Suprapubic skin (tissue), 3 donors: Measurements from ENCODE around the gene PYROXD2.

Source experiments
- EP300 ChIP-seq: sonication (generic); formaldehyde crosslinking; IDR thresholded peaks from one replicate; pipeline ENCODE4 v1.6.1; 2017; ENCODE audit warnings: antibody characterized with exemption
- POLR2A ChIP-seq, 2 donors: fragments of 450-650 bp; IDR thresholded peaks; one replicate each; pipeline ENCODE4 v1.6.1; 2017; ENCODE audit warnings: antibody characterized with exemption in 2 of 2, mild to moderate bottlenecking in 2 of 2, moderate library complexity in 2 of 2
- TF ChIP-seq, protein P1 (sequence below), 2 donors: fragments of 200-600 bp in 1 of 2; fragments of 450-650 bp in 1 of 2; sonication (generic) in 1 of 2; IDR thresholded peaks; one replicate each; pipeline ENCODE4 v1.5.1; 2016 to 2019; ENCODE audit warnings: antibody characterized with exemption in 2 of 2, mild to moderate bottlenecking in 1 of 2, moderate library complexity in 1 of 2

DNA sequence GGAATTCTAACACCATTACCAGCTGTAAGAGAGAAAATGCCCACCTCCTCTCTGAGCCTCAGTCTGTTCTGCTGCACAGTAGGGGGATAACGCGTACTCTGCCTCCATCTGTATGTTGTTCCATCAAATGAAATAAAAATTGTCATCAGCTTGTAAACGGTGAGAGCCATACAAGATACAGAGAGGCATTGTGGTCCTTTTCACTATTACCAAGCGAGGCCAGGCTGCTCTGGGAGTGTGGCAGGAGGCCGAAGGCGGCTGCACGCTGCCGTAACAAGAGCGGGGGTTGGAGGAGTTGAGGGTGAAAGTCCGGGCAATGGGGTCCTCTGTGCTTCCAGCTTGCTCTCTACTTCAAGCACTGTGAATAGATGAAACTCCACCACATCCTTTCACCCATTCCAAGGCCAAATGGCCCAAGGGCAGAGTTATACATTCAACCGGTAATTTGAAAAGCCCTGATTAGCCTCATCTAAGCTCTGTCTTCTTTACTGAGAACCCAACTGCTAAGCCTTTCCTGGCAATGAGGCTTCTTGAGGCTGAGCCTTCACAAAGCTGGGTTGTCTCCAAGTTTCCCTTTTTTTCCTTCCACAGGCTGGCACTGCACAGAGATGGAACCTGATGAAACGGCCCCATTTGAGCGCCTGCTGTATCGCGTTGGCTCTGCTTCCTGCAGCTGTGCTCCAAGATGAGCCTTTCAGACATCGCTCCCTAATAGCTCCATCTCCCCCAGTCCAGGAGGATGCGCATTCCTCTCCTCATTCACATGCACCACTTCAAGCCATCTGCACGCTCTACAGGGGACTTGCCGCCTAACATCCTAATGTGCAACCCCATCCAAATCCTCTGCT lies 47.2 kb downstream of the PYROXD2 start:
- TF ChIP-seq, protein P1, sequence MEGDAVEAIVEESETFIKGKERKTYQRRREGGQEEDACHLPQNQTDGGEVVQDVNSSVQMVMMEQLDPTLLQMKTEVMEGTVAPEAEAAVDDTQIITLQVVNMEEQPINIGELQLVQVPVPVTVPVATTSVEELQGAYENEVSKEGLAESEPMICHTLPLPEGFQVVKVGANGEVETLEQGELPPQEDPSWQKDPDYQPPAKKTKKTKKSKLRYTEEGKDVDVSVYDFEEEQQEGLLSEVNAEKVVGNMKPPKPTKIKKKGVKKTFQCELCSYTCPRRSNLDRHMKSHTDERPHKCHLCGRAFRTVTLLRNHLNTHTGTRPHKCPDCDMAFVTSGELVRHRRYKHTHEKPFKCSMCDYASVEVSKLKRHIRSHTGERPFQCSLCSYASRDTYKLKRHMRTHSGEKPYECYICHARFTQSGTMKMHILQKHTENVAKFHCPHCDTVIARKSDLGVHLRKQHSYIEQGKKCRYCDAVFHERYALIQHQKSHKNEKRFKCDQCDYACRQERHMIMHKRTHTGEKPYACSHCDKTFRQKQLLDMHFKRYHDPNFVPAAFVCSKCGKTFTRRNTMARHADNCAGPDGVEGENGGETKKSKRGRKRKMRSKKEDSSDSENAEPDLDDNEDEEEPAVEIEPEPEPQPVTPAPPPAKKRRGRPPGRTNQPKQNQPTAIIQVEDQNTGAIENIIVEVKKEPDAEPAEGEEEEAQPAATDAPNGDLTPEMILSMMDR (IDR thresholded peaks at IDR 0.05), result no peak
- TF ChIP-seq EP300, result no peak
- no peak for TF ChIP-seq POLR2A (IDR thresholded peaks at IDR 0.05)
